Stomach (tissue), 9 donors: ENCODE results near the gene THAP3. TPM values are rescaled to one million over a fixed set of nuclear protein-coding genes. Genes with fewer than 3 reads are reported as not detected.

ENCODE experiments used
- DNase-seq, 2 donors: peaks; one replicate each; pipeline versions ENCODE4 v3.0.0 to v3.0.0-alpha.2; 2013 to 2019
- H3K27ac ChIP-seq, 5 donors: fragments of 200-600 bp in 4 of 5; sonication (generic) in 4 of 5; one replicate each; pipeline ENCODE4 v1.5.1; 2013 to 2019; ENCODE audit warnings: mild to moderate bottlenecking in 1 of 5, moderate library complexity in 1 of 5
- H3K27me3 ChIP-seq, 3 donors: fragments of 200-600 bp; sonication (generic); one replicate each; pipeline ENCODE4 v1.5.1; 2017 to 2019; ENCODE audit warnings: mixed run types in 1 of 3
- H3K36me3 ChIP-seq, 4 donors: fragments of 200-600 bp; sonication (generic); 1 replicate in 3 of 4; 2 replicates in 1 of 4; pipeline ENCODE4 v1.5.1; 2016 to 2019
- H3K4me1 ChIP-seq, 4 donors: fragments of 200-600 bp; sonication (generic); one replicate each; pipeline ENCODE4 v1.5.1; 2016 to 2019
- H3K4me3 ChIP-seq, 4 donors: fragments of 200-600 bp; sonication (generic) in 3 of 4; one replicate each; pipeline ENCODE4 v1.5.1; 2016 to 2019; ENCODE audit warnings: mild to moderate bottlenecking in 1 of 4
- H3K9me3 ChIP-seq, 4 donors: fragments of 200-600 bp; sonication (generic); one replicate each; pipeline ENCODE4 v1.5.1; 2016 to 2019
- CTCF ChIP-seq, 7 experiments: fragments of 450-650 bp in 4 of 7; fragments of 200-600 bp in 3 of 7; sonication (generic) in 3 of 7; IDR thresholded peaks; one replicate each; pipeline ENCODE4 v1.5.1; 2016 to 2019; ENCODE audit warnings: antibody characterized with exemption in 7 of 7, control low read depth in 2 of 7, mild to moderate bottlenecking in 1 of 7
- EP300 ChIP-seq: sonication (generic); formaldehyde crosslinking; IDR thresholded peaks from one replicate; pipeline ENCODE4 v1.6.1; 2017; ENCODE audit warnings: antibody characterized with exemption
- POLR2A ChIP-seq, 4 donors: fragments of 450-650 bp; IDR thresholded peaks; one replicate each; pipeline ENCODE4 v1.6.1; 2016; ENCODE audit warnings: antibody characterized with exemption in 4 of 4, control low read depth in 2 of 4, mild to moderate bottlenecking in 1 of 4, moderate library complexity in 1 of 4
- POLR2AphosphoS5 ChIP-seq, 3 donors: sonication (generic); formaldehyde crosslinking; IDR thresholded peaks; one replicate each; pipeline ENCODE4 v1.6.1; 2016; ENCODE audit warnings: antibody characterized with exemption in 3 of 3
- WGBS, 5 donors: extraction: QIAGEN DNeasy Blood & Tissue Kit in 3 of 5; methylation state at CpG; one replicate each; pipeline versions ENCODE4 v1.1.5 to v1.1.7; 2013 to 2018; 5-methylcytosine and 5-hydroxymethylcytosine counted together
- intact Hi-C: fragments of 100-400 bp; cut with DNase I; formaldehyde crosslinking; loops from one replicate; pipeline ENCODE4 v1.15.1; 2023; ENCODE audit warnings: low total_unique reads
- polyA plus RNA-seq, 3 donors: library from polyadenylated mRNA; stranded (reverse); fragments of 200-250 nt; gene quantifications; one replicate each; pipeline ENCODE4 v1.2.3, GENCODE V29; 2013
- total RNA-seq, 5 donors: library from RNA; depleted of rRNA; stranded (reverse); fragments of >200 nt; gene quantifications; one replicate each; pipeline versions ENCODE4 v1.1.0 to v1.2.3, GENCODE V29; 2014 to 2016
- donor health status: healthy with polysubstance abuse.
- donor health status: Bipolar disorder and iron deficiency.
- donor health status: healthy.

Gene THAP3
- total and polyA plus RNA-seq, 8 donors: 5.8 to 116 (median 17.3) TPM

- no peaks in the 10 kb centered on the region for H3K9me3 ChIP-seq
- 84 to 93% (median 91%) methylated on average over 16 to 17 of the region's 17 CpGs for WGBS, 5 donors
- no peaks in the 10 kb centered on the region for H3K4me1 ChIP-seq
- no peak for DNase-seq
- H3K27ac ChIP-seq: no peak overlapping the region
- TF ChIP-seq EP300 (no peak), POLR2AphosphoS5 (IDR thresholded peaks at IDR 0.05) (no peak), POLR2A (IDR thresholded peaks at IDR 0.05) (no peak), CTCF (IDR thresholded peaks at IDR 0.05) (no peak)
- intact Hi-C loops: no loop called here
- peaks cover 28 to 70% (median 61%) of the 10 kb centered on the region in 4 donors for H3K36me3 ChIP-seq
- H3K27me3 ChIP-seq: no peaks in the 10 kb centered on the region
- no peak overlapping the region for H3K4me3 ChIP-seq
Observed at GRCh38 chr1:6651909-6652308, 27.2 kb downstream of the THAP3 start.

DNA sequence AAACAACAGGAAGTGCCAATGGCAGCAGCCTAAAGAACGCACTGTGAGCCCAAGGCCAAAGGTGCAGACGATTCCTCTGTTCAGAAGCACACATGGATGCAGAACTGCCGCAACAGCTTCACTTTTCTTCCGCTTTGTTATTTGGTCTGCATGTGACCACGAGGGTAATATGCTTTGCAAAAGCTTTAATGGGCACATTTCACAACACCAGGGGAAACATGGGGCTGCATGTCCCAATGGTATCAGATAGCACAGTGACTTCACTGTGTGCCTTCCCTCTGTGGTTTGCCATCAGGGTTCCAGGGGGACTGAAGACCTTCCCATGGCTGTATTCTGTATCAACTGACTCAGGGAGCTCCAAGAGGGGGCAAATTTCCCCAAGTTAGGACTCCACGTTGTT is 28.3 kb downstream of the THAP3 start:
- DNase-seq: no peak
- no peak overlapping the region for H3K27ac ChIP-seq
- no peak overlapping the region for H3K4me3 ChIP-seq
- TF ChIP-seq CTCF (IDR thresholded peaks at IDR 0.05): no peak
- no peak for TF ChIP-seq POLR2AphosphoS5 (IDR thresholded peaks at IDR 0.05)
- no peak for TF ChIP-seq POLR2A (IDR thresholded peaks at IDR 0.05)
- no peak for TF ChIP-seq EP300
- no peaks in the 10 kb centered on the region for H3K27me3 ChIP-seq
- H3K36me3 ChIP-seq: peaks cover 28 to 78% (median 65%) of the 10 kb centered on the region in 4 donors
- 72 to 95% (median 90%) methylated on average over 6 of the region's 6 CpGs for WGBS, 5 donors
- no peaks in the 10 kb centered on the region for H3K4me1 ChIP-seq
- intact Hi-C loops: no loop called here
- H3K9me3 ChIP-seq: no peaks in the 10 kb centered on the region

DNA sequence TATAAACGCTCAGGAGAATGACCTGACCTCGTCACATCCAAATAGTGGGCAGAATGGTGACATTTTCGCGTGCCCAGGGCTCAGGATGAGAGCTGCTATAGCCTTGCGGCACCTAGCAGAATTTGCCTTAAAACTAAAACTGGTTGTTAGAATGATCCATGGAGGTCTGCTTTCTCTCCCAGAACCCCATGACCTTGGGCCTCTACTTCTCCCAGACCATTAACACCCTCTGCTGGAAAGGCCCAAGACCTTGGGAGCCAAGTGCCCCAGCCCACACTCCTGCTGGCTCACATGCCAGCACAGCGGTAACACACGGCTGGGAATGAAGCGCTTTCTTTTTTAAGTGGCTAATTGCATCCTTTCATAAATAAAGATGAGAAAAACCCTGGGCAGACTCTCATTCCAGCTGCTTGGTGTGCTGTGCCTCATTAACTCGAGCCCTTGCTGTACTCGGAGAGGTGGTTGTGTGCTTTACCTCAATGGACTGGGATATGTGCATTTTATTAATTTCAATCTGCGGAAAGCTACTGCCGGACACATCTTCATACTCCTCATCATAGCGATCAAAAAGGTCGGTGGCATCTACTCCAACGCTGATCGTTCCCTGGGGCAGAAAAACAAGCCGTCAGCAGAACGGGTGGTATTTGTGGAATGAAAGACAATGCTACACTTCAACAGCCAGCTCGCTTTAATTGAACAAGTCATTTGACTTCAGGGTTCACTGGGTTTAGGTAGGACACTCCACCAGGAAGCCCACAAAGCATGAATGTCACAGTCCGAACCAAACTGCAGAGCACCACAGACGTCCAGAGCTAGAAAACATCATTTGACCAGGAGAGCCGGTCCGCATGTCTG is 29.0 kb downstream of the THAP3 start:
- intact Hi-C loops: no loop called here
- Histone ChIP-seq H3K27me3 (no peaks in the 10 kb centered on the region), H3K4me3 (no peak overlapping the region), H3K4me1 (no peaks in the 10 kb centered on the region), H3K9me3 (no peaks in the 10 kb centered on the region), H3K36me3 (peaks cover 28 to 76% (median 64%) of the 10 kb centered on the region in 4 donors), H3K27ac (no peak overlapping the region)
- no peak for DNase-seq
- TF ChIP-seq EP300: no peak
- TF ChIP-seq POLR2A (IDR thresholded peaks at IDR 0.05): no peak
- no peak for TF ChIP-seq CTCF (IDR thresholded peaks at IDR 0.05)
- no peak for TF ChIP-seq POLR2AphosphoS5 (IDR thresholded peaks at IDR 0.05)
- WGBS, 5 donors: 92 to 94% (median 93%) methylated on average over 23 of the region's 23 CpGs

- H3K27ac ChIP-seq: no peak overlapping the region
- H3K27me3 ChIP-seq: no peaks in the 10 kb centered on the region
- intact Hi-C loops: no loop called here
- no peak for DNase-seq
- H3K9me3 ChIP-seq: no peaks in the 10 kb centered on the region
- TF ChIP-seq CTCF (IDR thresholded peaks at IDR 0.05) (no peak), POLR2AphosphoS5 (IDR thresholded peaks at IDR 0.05) (no peak), POLR2A (IDR thresholded peaks at IDR 0.05) (no peak), EP300 (no peak)
- H3K36me3 ChIP-seq: peaks cover 19 to 47% (median 34%) of the 10 kb centered on the region in 4 donors
- H3K4me1 ChIP-seq: no peaks in the 10 kb centered on the region
- 89 to 95% (median 95%) methylated on average over 2 to 6 of the region's 6 CpGs for WGBS, 5 donors
- no peak overlapping the region for H3K4me3 ChIP-seq
Observed at GRCh38 chr1:6657138-6657537, 32.5 kb downstream of the THAP3 start.
